Activated CD8-positive, alpha-beta T cell treated with anti-CD3 and anti-CD28 coated beads for 36 hours (primary cell): Measurements from ENCODE around the gene SCAF8. TPM values are rescaled to one million over a fixed set of nuclear protein-coding genes. Genes with fewer than 3 reads are reported as not detected.
A peak's percentile ranks its signal among the peaks of the same experiment; 100 is the strongest.

Experiments
- ATAC-seq: fragments of 200-7000 bp; cut with Tn5 transposase; one replicate; pipeline ENCODE4 v1.10.0; 2021; ENCODE audit warnings: mild to moderate bottlenecking, moderate library complexity
- CTCF ChIA-PET: fragments of 350-600 bp; sonication (Branson Sonifier 250); formaldehyde crosslinking; loops from one replicate; lab custom pipeline; 2021; ENCODE audit warnings: antibody characterized with exemption; lab: Charles Lee
- POLR2A ChIA-PET: fragments of 350-600 bp; sonication (Branson Sonifier 250); formaldehyde crosslinking; loops from one replicate; lab custom pipeline; 2021; ENCODE audit warnings: antibody characterized with exemption; lab: Charles Lee
- DNase-seq: peaks from one replicate; pipeline ENCODE4 v3.0.0-alpha.2; 2020
- H3K27ac Mint-ChIP-seq: one replicate; pipeline ENCODE4 v1.8.0; 2021; ENCODE audit warnings: mild to moderate bottlenecking, mixed read lengths
- H3K27me3 Mint-ChIP-seq: one replicate; pipeline ENCODE4 v1.8.0; 2021; ENCODE audit warnings: mixed read lengths
- H3K36me3 Mint-ChIP-seq: one replicate; pipeline ENCODE4 v1.8.0; 2021; ENCODE audit warnings: low read depth, mixed read lengths
- H3K4me1 Mint-ChIP-seq: one replicate; pipeline ENCODE4 v1.8.0; 2021; ENCODE audit warnings: low read depth, mixed read lengths
- H3K4me3 Mint-ChIP-seq: one replicate; pipeline ENCODE4 v1.8.0; 2021; ENCODE audit warnings: mild to moderate bottlenecking, moderate library complexity, mixed read lengths
- H3K9me3 Mint-ChIP-seq: one replicate; pipeline ENCODE4 v1.8.0; 2021; ENCODE audit warnings: mixed read lengths
- CTCF ChIP-seq: fragments of 200-600 bp; IDR thresholded peaks from one replicate; pipeline ENCODE4 v1.8.0; 2022; ENCODE audit warnings: antibody characterized with exemption, mild to moderate bottlenecking
- intact Hi-C: fragments of 100-400 bp; cut with micrococcal nuclease; formaldehyde crosslinking; loops from one replicate; pipeline ENCODE4 v1.10.0; 2022
- total RNA-seq, 2 experiments: library from RNA; stranded (reverse); gene quantifications; one replicate each; pipeline ENCODE4 v1.2.3, GENCODE V29; 2021

The SCAF8 gene
- total RNA-seq, 2 experiments from 2014 or later: 31.3 to 32.9 TPM

- Mint-ChIP-seq H3K27me3 (no peaks in the 10 kb centered on the region), H3K4me1 (peaks cover 69% of the 10 kb centered on the region), H3K9me3 (no peaks in the 10 kb centered on the region), H3K27ac (no peak overlapping the region), H3K36me3 (peaks cover 22% of the 10 kb centered on the region), H3K4me3 (no peak overlapping the region)
- TF ChIP-seq CTCF: no peak
- POLR2A ChIA-PET: interaction anchor here (0.6 to 1.5 kb wide), 2 partner anchors 17 to 327 kb away, joined by 3 to 4 read pairs; no protein-coding TSS in a partner anchor
- DNase-seq (no peak), ATAC-seq (no peak)
- intact Hi-C loops: no loop called here
- CTCF ChIA-PET: interaction anchor here (1.1 kb wide), 1 partner anchor 14 kb away, joined by 3 read pairs; no protein-coding TSS in a partner anchor
Observed at GRCh38 chr6:154751011-154751800, 18.0 kb downstream of the SCAF8 start.

GRCh38 chr6:154752022-154752421, 18.8 kb downstream of the SCAF8 start:
- H3K27ac Mint-ChIP-seq: no peak overlapping the region
- intact Hi-C loops: no loop called here
- H3K27me3 Mint-ChIP-seq: no peaks in the 10 kb centered on the region
- ChIA-PET CTCF (no interaction called here), POLR2A (no interaction called here)
- H3K36me3 Mint-ChIP-seq: peaks cover 20% of the 10 kb centered on the region
- no peak overlapping the region for H3K4me3 Mint-ChIP-seq
- peaks cover 67% of the 10 kb centered on the region for H3K4me1 Mint-ChIP-seq
- TF ChIP-seq CTCF: no peak
- no peaks in the 10 kb centered on the region for H3K9me3 Mint-ChIP-seq
- ATAC-seq: no peak
- DNase-seq: no peak

- CTCF ChIA-PET: interaction anchor here (1.0 to 2.8 kb wide), 3 partner anchors 11 to 78 kb away, joined by 3 to 11 read pairs (median 3); no protein-coding TSS in a partner anchor
Observed at GRCh38 chr6:154754152-154754551, 20.9 kb downstream of the SCAF8 start.

GRCh38 chr6:154757352-154758050, 24.3 kb downstream of the SCAF8 start:
- TF ChIP-seq CTCF: no peak
- no peak overlapping the region for H3K27ac Mint-ChIP-seq
- intact Hi-C loops: no loop called here
- H3K4me3 Mint-ChIP-seq: no peak overlapping the region
- ChIA-PET POLR2A (interaction anchor here (0.7 to 1.9 kb wide), 2 partner anchors 12 to 82 kb away, joined by 3 to 5 read pairs; no protein-coding TSS in a partner anchor), CTCF (interaction anchor here (1.1 to 1.5 kb wide), 5 partner anchors 8 to 31 kb away, joined by 3 to 5 read pairs (median 3); no protein-coding TSS in a partner anchor)
- no peak for ATAC-seq
- no peak for DNase-seq
- peaks cover 30% of the 10 kb centered on the region for H3K36me3 Mint-ChIP-seq
- peaks cover 3% of the 10 kb centered on the region for H3K9me3 Mint-ChIP-seq
- no peaks in the 10 kb centered on the region for H3K27me3 Mint-ChIP-seq
- H3K4me1 Mint-ChIP-seq: peaks cover 56% of the 10 kb centered on the region

More at GRCh38 chr6:154754152-154754551, 20.9 kb downstream of the SCAF8 start:
- H3K4me1 Mint-ChIP-seq: peaks cover 71% of the 10 kb centered on the region
- POLR2A ChIA-PET: interaction anchor here (0.8 to 1.5 kb wide), 4 partner anchors 15 to 53 kb away, joined by 3 to 5 read pairs (median 4); no protein-coding TSS in a partner anchor
- H3K27ac Mint-ChIP-seq: peak overlapping the region; percentile 30
- DNase-seq (no peak), ATAC-seq (peak; percentile 39)
- H3K27me3 Mint-ChIP-seq: no peaks in the 10 kb centered on the region
- intact Hi-C loops: no loop called here
- H3K4me3 Mint-ChIP-seq: no peak overlapping the region
- no peak for TF ChIP-seq CTCF
- peaks cover 2% of the 10 kb centered on the region for H3K9me3 Mint-ChIP-seq
- peaks cover 29% of the 10 kb centered on the region for H3K36me3 Mint-ChIP-seq
